Activated T-helper 17 cell treated with anti-CD3 and anti-CD28 coated beads, Interleukin-2, amount 50 U/mL, for 72 hours (primary cell): Measurements from ENCODE around the gene SEC24A. TPM values are rescaled to one million over a fixed set of nuclear protein-coding genes. Genes with fewer than 3 reads are reported as not detected.
"Not testable (repeated sequence)": the region's sequence is repeated elsewhere in the genome, so short reads cannot be mapped to it uniquely, and the experiment has no call there.

Experiments
- ATAC-seq: fragments of 150-1000 bp; cut with Tn5 transposase; replicated peaks from 2 replicates; pipeline ENCODE4 v1.10.0; 2021; ENCODE audit warnings: mild to moderate bottlenecking, moderate library complexity
- H3K27ac Mint-ChIP-seq: one replicate; pipeline ENCODE4 v1.8.0; 2022; ENCODE audit warnings: mixed read lengths
- H3K27me3 Mint-ChIP-seq: one replicate; pipeline ENCODE4 v1.8.0; 2022; ENCODE audit warnings: mixed read lengths
- H3K36me3 Mint-ChIP-seq: one replicate; pipeline ENCODE4 v1.8.0; 2022; ENCODE audit warnings: low read depth, mild to moderate bottlenecking, mixed read lengths
- H3K4me1 Mint-ChIP-seq: one replicate; pipeline ENCODE4 v1.8.0; 2022; ENCODE audit warnings: mixed read lengths
- H3K4me3 Mint-ChIP-seq: one replicate; pipeline ENCODE4 v1.8.0; 2022; ENCODE audit warnings: mild to moderate bottlenecking, mixed read lengths
- H3K9me3 Mint-ChIP-seq: one replicate; pipeline ENCODE4 v1.8.0; 2022; ENCODE audit warnings: mixed read lengths
- total RNA-seq, 2 donors: library from RNA; stranded (reverse); gene quantifications; one replicate each; pipeline ENCODE4 v1.2.3, GENCODE V29; 2022

SEC24A gene
- total RNA-seq, 2 donors from 2014 or later = 43.6 to 55.4 TPM

GRCh38 chr5:134741052-134741451 lies 92.5 kb downstream of the SEC24A start:
- H3K27me3 Mint-ChIP-seq = no peaks in the 10 kb centered on the region
- peaks cover 4% of the 10 kb centered on the region for H3K4me1 Mint-ChIP-seq
- no peak overlapping the region for H3K4me3 Mint-ChIP-seq
- ATAC-seq = no peak
- H3K36me3 Mint-ChIP-seq = peaks cover 48% of the 10 kb centered on the region
- H3K9me3 Mint-ChIP-seq = no peaks in the 10 kb centered on the region
- no peak overlapping the region for H3K27ac Mint-ChIP-seq

- Mint-ChIP-seq H3K27ac (no peak overlapping the region), H3K4me3 (no peak overlapping the region), H3K27me3 (no peaks in the 10 kb centered on the region), H3K36me3 (peaks cover 48% of the 10 kb centered on the region), H3K4me1 (peaks cover 4% of the 10 kb centered on the region), H3K9me3 (no peaks in the 10 kb centered on the region)
- ATAC-seq = no peak
Observed at GRCh38 chr5:134742134-134742533, 93.5 kb downstream of the SEC24A start.

- H3K4me3 Mint-ChIP-seq = no peak overlapping the region
- H3K4me1 Mint-ChIP-seq = no peaks in the 10 kb centered on the region
- H3K27ac Mint-ChIP-seq = no peak overlapping the region
- no peaks in the 10 kb centered on the region for H3K27me3 Mint-ChIP-seq
- peaks cover 38% of the 10 kb centered on the region for H3K36me3 Mint-ChIP-seq
- no peaks in the 10 kb centered on the region for H3K9me3 Mint-ChIP-seq
- ATAC-seq = no peak
Observed at GRCh38 chr5:134749415-134749814, 100.8 kb downstream of the SEC24A start.

- peaks cover 2% of the 10 kb centered on the region for H3K36me3 Mint-ChIP-seq
- H3K9me3 Mint-ChIP-seq = no peaks in the 10 kb centered on the region
- peaks cover 27% of the 10 kb centered on the region for H3K4me1 Mint-ChIP-seq
- H3K27ac Mint-ChIP-seq = peak overlapping the region; percentile 99
- peak overlapping the region; percentile 99 for H3K4me3 Mint-ChIP-seq
- ATAC-seq = peak; percentile 34
- no peaks in the 10 kb centered on the region for H3K27me3 Mint-ChIP-seq
Observed at GRCh38 chr5:134758176-134758503, 109.6 kb downstream of the SEC24A start.

- Mint-ChIP-seq H3K9me3 (no peaks in the 10 kb centered on the region), H3K36me3 (peaks cover 8% of the 10 kb centered on the region), H3K27ac (peak within 1 kb of the TSS; percentile 99), H3K4me1 (peaks cover 27% of the 10 kb centered on the region), H3K4me3 (peak within 1 kb of the TSS; percentile 99), H3K27me3 (no peaks in the 10 kb centered on the region)
- ATAC-seq = peak; percentile 99
Observed at GRCh38 chr5:134758504-134759341, 110.1 kb downstream of the SEC24A start, which contains the start of gene DDX46. TSS of gene DDX46 (plus strand) at chr5:134758779. CDS start at chr5:134758939, 160 bp downstream.

- not testable (repeated sequence) for H3K27ac Mint-ChIP-seq, H3K4me3 Mint-ChIP-seq, ATAC-seq, H3K9me3 Mint-ChIP-seq, H3K27me3 Mint-ChIP-seq, H3K4me1 Mint-ChIP-seq
- H3K36me3 Mint-ChIP-seq = peaks cover 98% of the 10 kb centered on the region
Observed at GRCh38 chr5:134767528-134768291, 119.1 kb downstream of the SEC24A start.

GRCh38 chr5:134769206-134769605 lies 120.6 kb downstream of the SEC24A start:
- H3K4me3 Mint-ChIP-seq = no peak overlapping the region
- no peak for ATAC-seq
- H3K27me3 Mint-ChIP-seq = no peaks in the 10 kb centered on the region
- H3K27ac Mint-ChIP-seq = no peak overlapping the region
- no peaks in the 10 kb centered on the region for H3K4me1 Mint-ChIP-seq
- H3K36me3 Mint-ChIP-seq = peaks cover 100% of the 10 kb centered on the region
- no peaks in the 10 kb centered on the region for H3K9me3 Mint-ChIP-seq

GRCh38 chr5:134772461-134773125 lies 124.0 kb downstream of the SEC24A start:
- no peaks in the 10 kb centered on the region for H3K4me1 Mint-ChIP-seq
- no peak overlapping the region for H3K4me3 Mint-ChIP-seq
- ATAC-seq = no peak
- peaks cover 100% of the 10 kb centered on the region for H3K36me3 Mint-ChIP-seq
- no peaks in the 10 kb centered on the region for H3K9me3 Mint-ChIP-seq
- H3K27ac Mint-ChIP-seq = no peak overlapping the region
- no peaks in the 10 kb centered on the region for H3K27me3 Mint-ChIP-seq

- Mint-ChIP-seq H3K27me3 (no peaks in the 10 kb centered on the region), H3K4me1 (no peaks in the 10 kb centered on the region), H3K4me3 (no peak overlapping the region), H3K27ac (no peak overlapping the region), H3K36me3 (peaks cover 95% of the 10 kb centered on the region), H3K9me3 (no peaks in the 10 kb centered on the region)
- no peak for ATAC-seq
Observed at GRCh38 chr5:134777366-134777765, 128.8 kb downstream of the SEC24A start.

Other genes with a start within 250 kb of the SEC24A start
- 10 to 100 TPM in 1 of 2 donors, 1 to 10 TPM in 1; 8.9 to 23.0 TPM for gene CDKN2AIPNL, start 236.9 kb upstream of the SEC24A start, total RNA-seq
- 10 to 100 TPM; 75.3 to 93.3 TPM for gene JADE2, start 123.1 kb upstream of the SEC24A start, total RNA-seq
- 10 to 100 TPM; 41.6 to 73.0 TPM for gene SAR1B, start 16.0 kb upstream of the SEC24A start, total RNA-seq
- gene CAMLG, start 89.8 kb downstream of the SEC24A start, total RNA-seq = 10 to 100 TPM; 35.8 to 47.6 TPM
- gene DDX46, start 110.0 kb downstream of the SEC24A start, total RNA-seq = 10 to 100 TPM; 55.2 to 99.2 TPM
- 10 to 100 TPM; 32.4 to 38.0 TPM for gene C5orf24, start 197.2 kb downstream of the SEC24A start, total RNA-seq
- gene TXNDC15, start 225.6 kb downstream of the SEC24A start, total RNA-seq = 10 to 100 TPM; 32.5 to 38.8 TPM